Breast epithelium (tissue), 4 donors: ENCODE data around the gene C6orf58. TPM values are rescaled to one million over a fixed set of nuclear protein-coding genes. Genes with fewer than 3 reads are reported as not detected.

Experiments
- DNase-seq, 2 donors: peaks; one replicate each; pipeline ENCODE4 v3.0.0-alpha.2; 2019; ENCODE audit warnings: low spot score in 2 of 2
- H3K27ac ChIP-seq, 2 donors: fragments of 200-600 bp; sonication (generic) in 1 of 2; one replicate each; pipeline ENCODE4 v1.5.1; 2016 to 2019; ENCODE audit warnings: mild to moderate bottlenecking in 1 of 2
- H3K27me3 ChIP-seq, 2 donors: fragments of 200-600 bp; sonication (generic) in 1 of 2; one replicate each; pipeline versions ENCODE4 v1.5.1 to v1.6.0; 2017 to 2019; ENCODE audit warnings: control low read depth in 1 of 2, mild to moderate bottlenecking in 1 of 2
- H3K36me3 ChIP-seq: fragments of 200-600 bp; one replicate; pipeline ENCODE4 v1.5.1; 2019
- H3K4me1 ChIP-seq, 2 donors: fragments of 200-600 bp; sonication (generic); one replicate each; pipeline ENCODE4 v1.5.1; 2016 to 2019; ENCODE audit warnings: control low read depth in 1 of 2
- H3K4me3 ChIP-seq, 3 donors: fragments of 200-600 bp; sonication (generic); 1 replicate in 2 of 3; 2 replicates in 1 of 3; pipeline ENCODE4 v1.5.1; 2016 to 2019; ENCODE audit warnings: mild to moderate bottlenecking in 3 of 3, moderate library complexity in 2 of 3
- H3K9me3 ChIP-seq, 2 donors: fragments of 200-600 bp; sonication (generic) in 1 of 2; one replicate each; pipeline ENCODE4 v1.5.1; 2016 to 2019; ENCODE audit warnings: control low read depth in 1 of 2
- CTCF ChIP-seq, 3 donors: fragments of 450-650 bp; IDR thresholded peaks; one replicate each; pipeline ENCODE4 v1.5.1; 2016 to 2017; ENCODE audit warnings: antibody characterized with exemption in 3 of 3, mild to moderate bottlenecking in 3 of 3, moderate library complexity in 3 of 3
- POLR2A ChIP-seq: fragments of 450-650 bp; IDR thresholded peaks from one replicate; pipeline ENCODE4 v1.6.1; 2016; ENCODE audit warnings: antibody characterized with exemption, mild to moderate bottlenecking, moderate library complexity
- POLR2AphosphoS5 ChIP-seq, 3 donors: sonication (generic); formaldehyde crosslinking; IDR thresholded peaks; one replicate each; pipeline ENCODE4 v1.6.1; 2017; ENCODE audit warnings: antibody characterized with exemption in 3 of 3
- intact Hi-C: fragments of 100-400 bp; cut with DNase I; formaldehyde crosslinking; loops from one replicate; pipeline ENCODE4 v1.15.1; 2023; ENCODE audit warnings: low total_unique reads
- total RNA-seq, 3 donors: library from RNA; depleted of rRNA; stranded (reverse); fragments of >200 nt; gene quantifications; one replicate each; pipeline ENCODE4 v1.1.0, GENCODE V29; 2016

Gene C6orf58
- total RNA-seq = under 1 TPM in 2 of 3 donors, not detected in 1; 0.44 to 0.66 TPM

GRCh38 chr6:127576874-127577273 is at the start of gene C6orf58:
C6orf58 (plus strand) TSS chr6:127577174; CDS start chr6:127577186, 12 bp downstream.
- Histone ChIP-seq H3K27ac (no peak within 1 kb of the TSS), H3K36me3 (no peaks in the 10 kb centered on the region), H3K9me3 (no peaks in the 10 kb centered on the region), H3K27me3 (no peaks in the 10 kb centered on the region), H3K4me1 (no peaks in the 10 kb centered on the region), H3K4me3 (no peak within 1 kb of the TSS)
- intact Hi-C loops = no loop called here
- TF ChIP-seq POLR2AphosphoS5 (IDR thresholded peaks at IDR 0.05) (no peak), POLR2A (no peak), CTCF (IDR thresholded peaks at IDR 0.05) (no peak)
- no peak for DNase-seq

GRCh38 chr6:127533011-127533410 is 44.0 kb upstream of the C6orf58 start:
- no peak for DNase-seq
- H3K9me3 ChIP-seq = no peaks in the 10 kb centered on the region
- TF ChIP-seq POLR2AphosphoS5 (IDR thresholded peaks at IDR 0.05) (no peak), CTCF (IDR thresholded peaks at IDR 0.05) (no peak)
- H3K36me3 ChIP-seq = no peaks in the 10 kb centered on the region
- no peak overlapping the region for H3K27ac ChIP-seq
- no peak overlapping the region for H3K4me3 ChIP-seq
- H3K4me1 ChIP-seq = no peaks in the 10 kb centered on the region
- H3K27me3 ChIP-seq = no peaks in the 10 kb centered on the region
- intact Hi-C loops = no loop called here

- no peak for DNase-seq
- H3K36me3 ChIP-seq = no peaks in the 10 kb centered on the region
- H3K27ac ChIP-seq = no peak overlapping the region
- TF ChIP-seq POLR2AphosphoS5 (IDR thresholded peaks at IDR 0.05) = no peak
- TF ChIP-seq CTCF (IDR thresholded peaks at IDR 0.05) = no peak
- TF ChIP-seq POLR2A = no peak
- intact Hi-C loops = no loop called here
- no peaks in the 10 kb centered on the region for H3K27me3 ChIP-seq
- no peaks in the 10 kb centered on the region for H3K9me3 ChIP-seq
- H3K4me1 ChIP-seq = no peaks in the 10 kb centered on the region
- no peak overlapping the region for H3K4me3 ChIP-seq
Measured at GRCh38 chr6:127533736-127534135, 43.2 kb upstream of the C6orf58 start.

- H3K4me3 ChIP-seq = no peak overlapping the region
- intact Hi-C loops = no loop called here
- H3K27ac ChIP-seq = no peak overlapping the region
- H3K9me3 ChIP-seq = no peaks in the 10 kb centered on the region
- no peak for DNase-seq
- no peaks in the 10 kb centered on the region for H3K36me3 ChIP-seq
- no peak for TF ChIP-seq POLR2A
- no peak for TF ChIP-seq CTCF (IDR thresholded peaks at IDR 0.05)
- no peak for TF ChIP-seq POLR2AphosphoS5 (IDR thresholded peaks at IDR 0.05)
- H3K4me1 ChIP-seq = no peaks in the 10 kb centered on the region
- H3K27me3 ChIP-seq = no peaks in the 10 kb centered on the region
Measured at GRCh38 chr6:127538750-127539264, 38.2 kb upstream of the C6orf58 start.

GRCh38 chr6:127539272-127539671 is 37.7 kb upstream of the C6orf58 start:
- no peaks in the 10 kb centered on the region for H3K36me3 ChIP-seq
- no peak for DNase-seq
- no peaks in the 10 kb centered on the region for H3K9me3 ChIP-seq
- no peak overlapping the region for H3K27ac ChIP-seq
- TF ChIP-seq CTCF (IDR thresholded peaks at IDR 0.05) = peak in 1 of 3 donors; percentile 25
- no peak for TF ChIP-seq POLR2AphosphoS5 (IDR thresholded peaks at IDR 0.05)
- H3K27me3 ChIP-seq = no peaks in the 10 kb centered on the region
- H3K4me1 ChIP-seq = no peaks in the 10 kb centered on the region
- no peak overlapping the region for H3K4me3 ChIP-seq
- intact Hi-C loops = no loop called here
